ENCODE measurements around the gene ALDH1L2.
A peak's percentile ranks its signal among the peaks of the same experiment; 100 is the strongest.

ALDH1L2 gene

GRCh38 chr12:105032703-105033357 is 51.4 kb downstream of the ALDH1L2 start:
- no peak for DNase-seq (ENCODE audit: low read depth)

- DNase-seq (ENCODE audit: low read depth) = no peak
Observed at GRCh38 chr12:105030820-105031807, 53.1 kb downstream of the ALDH1L2 start.

- DNase-seq (ENCODE audit: low read depth) = no peak
Observed at GRCh38 chr12:105026411-105026810, 57.8 kb downstream of the ALDH1L2 start.

- DNase-seq (ENCODE audit: low read depth) = no peak
Observed at GRCh38 chr12:105025890-105026289, 58.4 kb downstream of the ALDH1L2 start.

GRCh38 chr12:105024928-105025327 is 59.3 kb downstream of the ALDH1L2 start:
- no peak for DNase-seq (ENCODE audit: low read depth)

- DNase-seq (ENCODE audit: low read depth) = no peak
Observed at GRCh38 chr12:105020241-105020962, 63.9 kb downstream of the ALDH1L2 start.

GRCh38 chr12:105018776-105019175 is 65.5 kb downstream of the ALDH1L2 start:
- DNase-seq (ENCODE audit: low read depth) = no peak

- no peak for DNase-seq (ENCODE audit: low read depth)
Observed at GRCh38 chr12:105018012-105018411, 66.2 kb downstream of the ALDH1L2 start.

- no peak for DNase-seq (ENCODE audit: low read depth)
Observed at GRCh38 chr12:105015543-105015942, 68.7 kb downstream of the ALDH1L2 start.

- no peak for DNase-seq (ENCODE audit: low read depth)
Observed at GRCh38 chr12:105014603-105015002, 69.7 kb downstream of the ALDH1L2 start.

- no peak for DNase-seq (ENCODE audit: low read depth)
Observed at GRCh38 chr12:105013892-105014291, 70.4 kb downstream of the ALDH1L2 start.

GRCh38 chr12:105001476-105001875 is 82.8 kb downstream of the ALDH1L2 start:
- DNase-seq (ENCODE audit: low read depth) = no peak

- DNase-seq (ENCODE audit: low read depth) = no peak
Observed at GRCh38 chr12:104999347-104999685, 84.9 kb downstream of the ALDH1L2 start.

- DNase-seq (ENCODE audit: low read depth) = no peak
Observed at GRCh38 chr12:104998423-104999346, 85.6 kb downstream of the ALDH1L2 start.

- no peak for DNase-seq (ENCODE audit: low read depth)
Observed at GRCh38 chr12:104997541-104997940, 86.7 kb downstream of the ALDH1L2 start.

GRCh38 chr12:104994336-104994735 is 89.9 kb downstream of the ALDH1L2 start:
- DNase-seq (ENCODE audit: low read depth) = no peak

- DNase-seq (ENCODE audit: low read depth) = no peak
Observed at GRCh38 chr12:104991565-104992128, 92.6 kb downstream of the ALDH1L2 start.

GRCh38 chr12:104990950-104991349 is 93.3 kb downstream of the ALDH1L2 start:
- no peak for DNase-seq (ENCODE audit: low read depth)

GRCh38 chr12:104986022-104986941 is 98.0 kb downstream of the ALDH1L2 start, which contains the start of gene NOPCHAP1:
Gene NOPCHAP1 (plus strand): TSS chr12:104986316. CDS start chr12:104986353, 37 bp downstream.
- DNase-seq (ENCODE audit: low read depth) = peak; percentile 30

GRCh38 chr12:104985206-104985605 is 99.1 kb downstream of the ALDH1L2 start:
- DNase-seq (ENCODE audit: low read depth) = no peak
